ENCODE measurements around the gene CHCHD1. TPM values are rescaled to one million over a fixed set of nuclear protein-coding genes. Genes with fewer than 3 reads are reported as not detected.

Gene CHCHD1
- total RNA-seq, 1 donor from 2014 or later: 19.4 TPM

DNA sequence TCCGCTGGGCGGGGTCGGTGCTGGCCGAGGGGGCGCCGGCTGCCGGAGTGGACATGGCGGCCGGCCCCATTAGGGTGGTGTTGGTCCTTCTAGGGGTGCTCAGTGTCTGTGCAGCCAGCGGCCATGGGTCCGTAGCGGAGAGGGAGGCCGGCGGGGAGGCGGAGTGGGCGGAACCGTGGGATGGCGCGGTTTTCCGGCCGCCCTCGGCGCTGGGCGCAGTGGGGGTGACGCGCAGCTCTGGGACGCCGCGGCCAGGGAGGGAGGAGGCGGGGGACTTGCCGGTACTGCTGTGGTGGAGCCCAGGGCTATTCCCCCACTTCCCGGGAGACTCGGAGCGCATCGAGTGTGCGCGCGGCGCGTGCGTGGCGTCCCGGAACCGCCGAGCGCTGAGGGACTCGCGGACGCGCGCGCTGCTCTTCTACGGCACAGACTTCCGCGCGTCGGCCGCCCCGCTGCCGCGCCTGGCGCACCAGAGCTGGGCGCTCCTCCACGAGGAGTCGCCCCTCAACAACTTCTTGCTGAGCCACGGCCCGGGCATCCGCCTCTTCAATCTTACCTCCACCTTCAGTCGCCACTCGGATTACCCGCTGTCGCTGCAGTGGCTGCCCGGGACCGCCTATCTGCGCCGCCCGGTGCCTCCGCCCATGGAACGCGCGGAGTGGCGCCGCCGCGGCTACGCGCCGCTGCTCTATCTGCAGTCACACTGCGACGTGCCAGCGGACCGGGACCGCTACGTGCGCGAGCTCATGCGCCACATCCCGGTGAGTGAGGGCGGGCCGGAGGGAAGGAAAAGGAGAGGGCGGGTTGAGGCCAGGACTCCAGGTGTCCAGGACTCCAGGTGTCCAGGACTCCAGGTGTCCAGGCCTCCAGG, 9.3 kb upstream of the CHCHD1 start:
- peaks cover 30% of the 10 kb centered on the region for H3K4me1 ChIP-seq
- ATAC-seq (peak; percentile 87), DNase-seq (peak; percentile 92)
- no peaks in the 10 kb centered on the region for H3K9me3 ChIP-seq
- H3K36me3 ChIP-seq: peaks cover 76% of the 10 kb centered on the region
- peak overlapping the region; percentile 97 for H3K27ac ChIP-seq
- H3K27me3 ChIP-seq: no peaks in the 10 kb centered on the region
- TF ChIP-seq, protein P1, sequence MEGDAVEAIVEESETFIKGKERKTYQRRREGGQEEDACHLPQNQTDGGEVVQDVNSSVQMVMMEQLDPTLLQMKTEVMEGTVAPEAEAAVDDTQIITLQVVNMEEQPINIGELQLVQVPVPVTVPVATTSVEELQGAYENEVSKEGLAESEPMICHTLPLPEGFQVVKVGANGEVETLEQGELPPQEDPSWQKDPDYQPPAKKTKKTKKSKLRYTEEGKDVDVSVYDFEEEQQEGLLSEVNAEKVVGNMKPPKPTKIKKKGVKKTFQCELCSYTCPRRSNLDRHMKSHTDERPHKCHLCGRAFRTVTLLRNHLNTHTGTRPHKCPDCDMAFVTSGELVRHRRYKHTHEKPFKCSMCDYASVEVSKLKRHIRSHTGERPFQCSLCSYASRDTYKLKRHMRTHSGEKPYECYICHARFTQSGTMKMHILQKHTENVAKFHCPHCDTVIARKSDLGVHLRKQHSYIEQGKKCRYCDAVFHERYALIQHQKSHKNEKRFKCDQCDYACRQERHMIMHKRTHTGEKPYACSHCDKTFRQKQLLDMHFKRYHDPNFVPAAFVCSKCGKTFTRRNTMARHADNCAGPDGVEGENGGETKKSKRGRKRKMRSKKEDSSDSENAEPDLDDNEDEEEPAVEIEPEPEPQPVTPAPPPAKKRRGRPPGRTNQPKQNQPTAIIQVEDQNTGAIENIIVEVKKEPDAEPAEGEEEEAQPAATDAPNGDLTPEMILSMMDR (IDR thresholded peaks at IDR 0.05): no peak
- peak overlapping the region; percentile 87 for H3K4me3 ChIP-seq
- intact Hi-C loops (cut with DNase I): no loop called here

DNA sequence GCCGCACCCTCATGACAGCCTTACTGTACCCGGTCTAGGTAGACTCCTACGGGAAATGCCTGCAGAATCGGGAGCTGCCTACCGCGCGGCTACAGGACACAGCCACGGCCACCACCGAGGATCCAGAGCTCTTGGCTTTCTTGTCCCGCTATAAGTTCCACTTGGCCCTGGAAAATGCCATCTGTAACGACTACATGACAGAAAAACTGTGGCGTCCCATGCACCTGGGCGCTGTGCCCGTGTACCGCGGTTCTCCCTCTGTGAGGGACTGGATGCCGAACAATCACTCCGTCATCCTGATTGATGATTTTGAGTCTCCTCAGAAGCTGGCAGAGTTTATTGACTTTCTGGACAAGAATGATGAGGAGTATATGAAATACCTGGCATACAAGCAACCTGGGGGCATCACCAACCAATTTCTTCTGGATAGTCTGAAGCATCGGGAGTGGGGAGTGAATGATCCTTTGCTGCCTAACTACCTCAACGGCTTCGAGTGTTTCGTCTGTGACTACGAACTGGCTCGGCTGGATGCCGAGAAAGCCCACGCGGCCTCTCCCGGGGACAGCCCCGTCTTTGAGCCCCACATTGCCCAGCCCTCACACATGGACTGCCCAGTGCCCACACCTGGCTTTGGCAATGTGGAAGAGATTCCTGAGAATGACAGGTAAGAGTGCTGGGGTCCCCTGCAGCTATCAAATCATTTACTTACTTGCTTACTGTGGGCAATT, 8.5 kb upstream of the CHCHD1 start:
- no peak for ATAC-seq
- Histone ChIP-seq H3K4me3 (peak overlapping the region; percentile 87), H3K27me3 (no peaks in the 10 kb centered on the region), H3K4me1 (peaks cover 30% of the 10 kb centered on the region), H3K27ac (peak overlapping the region; percentile 97), H3K36me3 (peaks cover 70% of the 10 kb centered on the region), H3K9me3 (no peaks in the 10 kb centered on the region)
- intact Hi-C loops (cut with DNase I): no loop called here
- no peak for DNase-seq
- TF ChIP-seq, protein P1 (IDR thresholded peaks at IDR 0.05): no peak

DNA sequence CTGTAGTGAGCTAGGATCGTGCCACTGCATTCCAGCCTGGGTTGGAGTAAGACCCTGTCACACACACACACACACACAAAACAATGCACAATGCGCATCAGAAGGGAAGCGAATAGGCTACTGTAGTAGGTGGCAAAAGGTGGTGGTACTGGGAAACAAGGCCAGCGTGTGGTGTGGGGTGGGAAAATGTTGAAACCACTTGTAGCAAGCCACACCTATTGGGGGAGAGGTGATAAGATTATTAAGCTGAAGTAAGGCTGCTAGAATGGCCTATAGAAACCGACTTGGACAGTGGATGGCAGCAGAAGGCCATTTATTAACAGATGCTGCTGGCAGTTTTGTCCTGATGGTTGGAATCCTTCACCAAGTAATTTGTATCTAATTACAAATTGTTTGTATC, 7.2 kb upstream of the CHCHD1 start:
- no peaks in the 10 kb centered on the region for H3K27me3 ChIP-seq
- intact Hi-C loops (cut with DNase I): no loop called here
- peaks cover 30% of the 10 kb centered on the region for H3K4me1 ChIP-seq
- H3K9me3 ChIP-seq: no peaks in the 10 kb centered on the region
- ATAC-seq (no peak), DNase-seq (no peak)
- H3K36me3 ChIP-seq: peaks cover 70% of the 10 kb centered on the region
- H3K27ac ChIP-seq: no peak overlapping the region
- TF ChIP-seq, protein P1 (IDR thresholded peaks at IDR 0.05): no peak
- H3K4me3 ChIP-seq: peak overlapping the region; percentile 87

DNA sequence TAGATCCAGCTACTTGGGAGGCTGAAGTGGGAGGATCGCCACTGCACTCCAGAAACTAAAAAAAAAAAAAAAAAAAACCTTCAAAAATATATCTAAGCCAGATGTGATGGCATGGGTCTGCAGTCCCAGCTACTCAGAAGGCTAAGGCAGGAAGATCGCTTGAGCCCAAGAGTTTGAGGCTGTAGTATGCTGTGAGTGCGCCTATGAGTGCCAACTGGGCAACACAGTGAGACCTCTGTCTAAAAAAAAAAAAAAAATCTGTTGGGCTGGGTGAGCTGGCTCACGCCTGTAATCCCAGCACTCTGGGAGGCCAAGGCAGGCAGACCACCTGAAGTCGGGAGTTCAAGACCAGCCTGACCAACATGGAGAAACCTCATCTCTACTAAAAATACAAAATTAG, 2.8 kb upstream of the CHCHD1 start:
- H3K27ac ChIP-seq: no peak overlapping the region
- TF ChIP-seq, protein P1 (IDR thresholded peaks at IDR 0.05): no peak
- no peak for ATAC-seq
- no peak overlapping the region for H3K4me3 ChIP-seq
- peaks cover 50% of the 10 kb centered on the region for H3K36me3 ChIP-seq
- H3K27me3 ChIP-seq: no peaks in the 10 kb centered on the region
- no peaks in the 10 kb centered on the region for H3K9me3 ChIP-seq
- intact Hi-C loops (cut with DNase I): no loop called here
- DNase-seq: no peak
- H3K4me1 ChIP-seq: peaks cover 42% of the 10 kb centered on the region

DNA sequence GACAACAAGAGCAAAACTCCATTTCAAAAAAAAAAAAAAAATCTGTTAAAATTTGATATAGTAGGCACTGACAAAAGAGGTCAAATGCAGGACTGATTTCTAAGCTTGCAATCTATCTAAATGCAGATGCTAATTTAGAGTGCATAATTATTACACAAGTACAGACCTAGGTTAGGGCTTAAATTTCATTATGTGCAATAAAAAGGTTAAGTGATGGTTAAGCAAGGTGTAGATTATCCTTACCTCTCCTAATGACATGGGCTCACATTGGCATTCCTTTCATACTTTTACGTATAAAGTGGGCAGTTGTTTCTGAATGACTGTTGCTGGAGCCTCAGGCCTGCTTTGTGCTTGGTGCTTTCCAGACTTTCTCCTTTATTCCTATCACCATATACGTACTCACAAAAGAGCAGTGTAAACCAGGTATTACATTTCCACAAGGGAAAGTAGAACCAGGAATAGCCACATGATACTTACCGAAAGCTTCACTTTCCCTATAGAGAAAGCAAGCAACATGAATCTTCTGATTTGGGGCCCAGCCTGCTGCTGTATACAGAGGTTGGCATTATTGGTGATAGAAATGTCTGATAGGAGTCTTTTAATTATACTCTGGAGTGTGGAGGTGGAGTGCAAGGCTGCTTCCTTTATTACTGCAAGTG, 2.2 kb upstream of the CHCHD1 start:
- no peaks in the 10 kb centered on the region for H3K27me3 ChIP-seq
- no peak overlapping the region for H3K27ac ChIP-seq
- TF ChIP-seq, protein P1 (IDR thresholded peaks at IDR 0.05): no peak
- H3K9me3 ChIP-seq: no peaks in the 10 kb centered on the region
- H3K36me3 ChIP-seq: peaks cover 44% of the 10 kb centered on the region
- no peak overlapping the region for H3K4me3 ChIP-seq
- no peak for ATAC-seq
- intact Hi-C loops (cut with DNase I): no loop called here
- peaks cover 37% of the 10 kb centered on the region for H3K4me1 ChIP-seq
- no peak for DNase-seq

Data from upper lobe of right lung (tissue), 1 donor.